B cell (primary cell): ENCODE measurements around the gene ADAMTSL1.

ENCODE experiments used
- EZH2 ChIP-seq: IDR thresholded peaks from 2 replicates; pipeline ENCODE4 v1.6.1; 2012; ENCODE audit warnings: borderline replicate concordance, low read depth, mild to moderate bottlenecking, moderate library complexity, low read length; ENCODE audit not compliant: insufficient read depth, poor library complexity, severe bottlenecking
- TF ChIP-seq, protein P1 (sequence below): fragments of 200-600 bp; IDR thresholded peaks from one replicate; pipeline ENCODE4 v1.8.0; 2022; ENCODE audit warnings: antibody characterized with exemption, mild to moderate bottlenecking

DNA sequence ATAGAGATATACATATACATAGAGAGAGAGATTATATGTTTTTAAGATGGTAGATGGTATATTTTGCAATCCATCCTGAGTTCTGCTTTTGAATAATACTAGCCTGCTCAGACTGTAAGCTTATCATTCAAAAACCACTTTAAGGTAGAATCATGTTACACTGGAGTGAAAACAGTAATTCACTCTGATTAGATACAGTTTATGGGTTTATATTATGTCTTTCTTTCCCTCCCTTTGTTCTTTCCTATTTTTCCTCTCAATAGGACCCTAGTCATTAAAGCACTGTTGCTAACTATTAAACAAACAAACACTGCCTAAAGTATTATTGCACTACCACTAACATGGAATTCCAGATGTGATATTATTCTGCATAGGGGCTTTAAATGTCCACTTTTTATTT lies 202.0 kb downstream of the ADAMTSL1 start:
- TF ChIP-seq, protein P1, sequence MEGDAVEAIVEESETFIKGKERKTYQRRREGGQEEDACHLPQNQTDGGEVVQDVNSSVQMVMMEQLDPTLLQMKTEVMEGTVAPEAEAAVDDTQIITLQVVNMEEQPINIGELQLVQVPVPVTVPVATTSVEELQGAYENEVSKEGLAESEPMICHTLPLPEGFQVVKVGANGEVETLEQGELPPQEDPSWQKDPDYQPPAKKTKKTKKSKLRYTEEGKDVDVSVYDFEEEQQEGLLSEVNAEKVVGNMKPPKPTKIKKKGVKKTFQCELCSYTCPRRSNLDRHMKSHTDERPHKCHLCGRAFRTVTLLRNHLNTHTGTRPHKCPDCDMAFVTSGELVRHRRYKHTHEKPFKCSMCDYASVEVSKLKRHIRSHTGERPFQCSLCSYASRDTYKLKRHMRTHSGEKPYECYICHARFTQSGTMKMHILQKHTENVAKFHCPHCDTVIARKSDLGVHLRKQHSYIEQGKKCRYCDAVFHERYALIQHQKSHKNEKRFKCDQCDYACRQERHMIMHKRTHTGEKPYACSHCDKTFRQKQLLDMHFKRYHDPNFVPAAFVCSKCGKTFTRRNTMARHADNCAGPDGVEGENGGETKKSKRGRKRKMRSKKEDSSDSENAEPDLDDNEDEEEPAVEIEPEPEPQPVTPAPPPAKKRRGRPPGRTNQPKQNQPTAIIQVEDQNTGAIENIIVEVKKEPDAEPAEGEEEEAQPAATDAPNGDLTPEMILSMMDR: no peak
- no peak for TF ChIP-seq EZH2
